D721Med (cell line): ENCODE data around the gene MRM1.
A peak's percentile ranks its signal among the peaks of the same experiment; 100 is the strongest.

Experiments used
- DNase-seq: peaks from one replicate; pipeline ENCODE4 v3.0.0; 2011; ENCODE audit warnings: low spot score; ENCODE audit not compliant: insufficient read length
- FAIRE-seq: peaks from 2 replicates; lab custom pipeline; 2011; peaks lifted over from hg19 to GRCh38; lab: Jason Lieb, UNC
- TF ChIP-seq, protein P1 (sequence below): IDR thresholded peaks from 2 replicates; pipeline ENCODE4 v1.5.1; 2012; ENCODE audit warnings: mild to moderate bottlenecking, control low read depth; ENCODE audit not compliant: insufficient read depth; ENCODE audit errors: missing control alignments

Gene MRM1

DNA sequence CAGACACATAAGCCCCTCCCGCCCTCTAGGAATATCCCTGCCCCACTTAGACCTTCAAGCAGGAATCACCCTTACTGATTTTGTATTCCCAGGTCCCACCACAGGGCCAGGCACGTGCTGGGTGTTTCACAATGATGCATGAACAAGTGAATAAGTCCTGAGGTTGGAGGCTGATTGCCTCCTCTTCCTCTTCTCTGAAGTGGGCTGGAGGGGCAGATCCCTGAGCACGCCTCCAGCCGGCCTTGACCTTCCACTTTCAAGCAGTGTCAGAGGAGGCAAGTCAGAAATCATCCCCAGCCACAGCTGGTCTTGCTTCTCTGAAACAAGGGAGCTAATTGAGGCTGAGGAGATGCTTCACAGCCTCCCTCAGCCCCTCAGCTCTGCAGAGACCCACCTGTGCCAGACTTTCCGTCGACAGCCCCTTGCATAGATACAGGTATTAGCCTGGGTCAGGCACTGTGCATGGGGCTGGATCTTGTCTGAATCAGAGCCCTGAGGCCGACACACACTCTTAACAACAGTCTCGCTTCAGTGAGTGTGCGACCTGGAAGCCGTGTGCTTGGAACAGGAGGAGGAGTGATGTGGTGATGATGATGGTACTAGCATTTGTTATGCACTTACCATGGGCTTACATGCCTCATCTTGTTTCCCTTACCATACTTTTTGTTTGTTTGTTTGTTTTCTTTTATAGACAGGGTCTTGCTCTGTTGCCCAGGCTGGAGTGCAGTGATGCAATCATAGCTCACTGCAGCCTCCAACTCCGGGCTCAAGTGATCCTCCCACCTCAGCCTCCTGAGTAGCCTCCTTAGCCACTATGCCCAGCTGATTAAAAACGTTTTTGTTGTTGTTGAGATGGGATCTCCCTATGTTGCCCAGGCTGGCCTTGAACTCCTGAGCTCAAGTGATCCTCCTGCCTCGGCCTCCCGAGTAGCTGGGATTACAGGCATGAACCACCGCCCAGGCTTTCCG is 15.0 kb downstream of the MRM1 start:
- DNase-seq (no peak), FAIRE-seq (no peak)
- TF ChIP-seq, protein P1, sequence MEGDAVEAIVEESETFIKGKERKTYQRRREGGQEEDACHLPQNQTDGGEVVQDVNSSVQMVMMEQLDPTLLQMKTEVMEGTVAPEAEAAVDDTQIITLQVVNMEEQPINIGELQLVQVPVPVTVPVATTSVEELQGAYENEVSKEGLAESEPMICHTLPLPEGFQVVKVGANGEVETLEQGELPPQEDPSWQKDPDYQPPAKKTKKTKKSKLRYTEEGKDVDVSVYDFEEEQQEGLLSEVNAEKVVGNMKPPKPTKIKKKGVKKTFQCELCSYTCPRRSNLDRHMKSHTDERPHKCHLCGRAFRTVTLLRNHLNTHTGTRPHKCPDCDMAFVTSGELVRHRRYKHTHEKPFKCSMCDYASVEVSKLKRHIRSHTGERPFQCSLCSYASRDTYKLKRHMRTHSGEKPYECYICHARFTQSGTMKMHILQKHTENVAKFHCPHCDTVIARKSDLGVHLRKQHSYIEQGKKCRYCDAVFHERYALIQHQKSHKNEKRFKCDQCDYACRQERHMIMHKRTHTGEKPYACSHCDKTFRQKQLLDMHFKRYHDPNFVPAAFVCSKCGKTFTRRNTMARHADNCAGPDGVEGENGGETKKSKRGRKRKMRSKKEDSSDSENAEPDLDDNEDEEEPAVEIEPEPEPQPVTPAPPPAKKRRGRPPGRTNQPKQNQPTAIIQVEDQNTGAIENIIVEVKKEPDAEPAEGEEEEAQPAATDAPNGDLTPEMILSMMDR = no peak

- TF ChIP-seq, protein P1 = no peak
- FAIRE-seq (no peak), DNase-seq (no peak)
Observed at GRCh38 chr17:36617773-36618172, 16.4 kb downstream of the MRM1 start.

GRCh38 chr17:36623281-36623680 is 21.9 kb downstream of the MRM1 start:
- FAIRE-seq = no peak
- DNase-seq = no peak
- TF ChIP-seq, protein P1 = no peak

DNA sequence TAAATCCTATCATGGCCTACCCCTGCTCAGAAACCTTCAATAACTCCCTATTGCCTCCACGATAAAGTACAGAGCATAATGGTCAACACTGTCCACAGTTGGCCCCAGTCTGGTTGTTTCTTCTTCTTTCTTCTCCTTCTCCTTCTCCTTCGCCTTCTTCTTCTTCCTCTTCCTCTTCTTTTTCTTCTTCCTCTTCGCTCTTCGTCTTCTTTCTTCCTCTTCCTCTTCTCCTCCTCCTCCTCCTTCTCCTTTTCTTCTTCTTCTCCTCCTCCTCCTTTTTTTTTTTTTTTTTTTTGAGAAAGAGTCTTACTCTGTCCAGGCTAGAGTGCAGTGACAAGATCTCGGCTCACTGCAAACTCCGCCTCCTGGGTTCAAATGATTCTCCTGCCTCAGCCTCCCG is 23.8 kb downstream of the MRM1 start:
- no peak for FAIRE-seq
- DNase-seq = no peak
- TF ChIP-seq, protein P1 = no peak

GRCh38 chr17:36627101-36627500 is 25.7 kb downstream of the MRM1 start:
- no peak for DNase-seq
- TF ChIP-seq, protein P1 = no peak
- no peak for FAIRE-seq

- TF ChIP-seq, protein P1 = no peak
- no peak for FAIRE-seq
Observed at GRCh38 chr17:36628576-36628975, 27.2 kb downstream of the MRM1 start.

DNA sequence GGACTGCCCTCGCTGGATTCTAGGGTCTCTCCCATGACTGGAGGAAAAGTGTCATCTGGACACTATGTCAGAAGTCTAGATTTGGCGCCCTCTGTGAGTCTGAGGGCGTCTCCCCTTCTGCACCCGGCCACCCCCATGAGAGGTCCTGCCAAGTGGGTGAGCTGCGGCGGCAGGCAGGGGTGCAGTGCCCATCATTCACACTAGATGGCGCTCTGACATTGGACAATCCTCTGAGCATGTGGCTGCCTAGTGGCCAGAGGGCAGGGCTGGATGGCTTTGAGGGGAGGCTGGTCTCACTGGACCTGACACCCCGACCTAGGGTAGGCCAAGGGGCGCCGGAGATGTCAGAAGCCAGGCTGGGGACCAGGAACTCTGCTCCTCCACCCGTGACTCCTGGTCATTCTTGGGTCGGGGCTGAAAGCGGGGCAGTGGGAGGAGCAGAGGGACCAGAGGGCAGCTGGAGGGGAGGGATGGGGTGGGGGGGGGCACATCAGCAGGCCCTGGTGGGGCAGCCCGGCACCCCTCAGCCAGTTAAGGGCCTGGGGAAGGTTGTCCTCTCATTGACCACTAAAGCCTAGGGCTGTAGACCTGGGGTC is 28.0 kb downstream of the MRM1 start:
- FAIRE-seq (no peak), DNase-seq (peak; percentile 56)
- TF ChIP-seq, protein P1 = peak; percentile 99

More at GRCh38 chr17:36628576-36628975, 27.2 kb downstream of the MRM1 start:
- DNase-seq = no peak
